H9 (cell line): ENCODE measurements around the gene EFNA5. TPM values are rescaled to one million over a fixed set of nuclear protein-coding genes. Genes with fewer than 3 reads are reported as not detected.

ENCODE experiments used
- DNase-seq: peaks from one replicate; pipeline ENCODE4 v3.0.0-alpha.2; 2017
- H2AFZ ChIP-seq: one replicate; pipeline ENCODE4 v1.6.1; 2013; ENCODE audit warnings: mild to moderate bottlenecking, low read length, control low read depth, moderate library complexity
- H2AK5ac ChIP-seq: 2 replicates; pipeline ENCODE4 v1.6.1; 2013; ENCODE audit warnings: low read length, control low read depth, mixed read lengths; ENCODE audit not compliant: insufficient read length
- H2BK120ac ChIP-seq: one replicate; pipeline ENCODE4 v1.6.1; 2013; ENCODE audit warnings: low read depth, mild to moderate bottlenecking, low read length, control low read depth, inconsistent platforms; ENCODE audit not compliant: poor library complexity, severe bottlenecking
- H2BK12ac ChIP-seq: 2 replicates; pipeline ENCODE4 v1.6.1; 2013; ENCODE audit warnings: low read length, control low read depth, mixed read lengths, low read depth; ENCODE audit not compliant: insufficient read length
- H2BK15ac ChIP-seq: 2 replicates; pipeline ENCODE4 v1.6.1; 2013; ENCODE audit warnings: low read depth, low read length, control low read depth
- H2BK20ac ChIP-seq: one replicate; pipeline ENCODE4 v1.6.1; 2013; ENCODE audit warnings: low read depth, mild to moderate bottlenecking, low read length, control low read depth, inconsistent platforms; ENCODE audit not compliant: poor library complexity, severe bottlenecking
- H2BK5ac ChIP-seq: 2 replicates; pipeline ENCODE4 v1.6.1; 2013; ENCODE audit warnings: low read length, control low read depth, mixed read lengths; ENCODE audit not compliant: insufficient read length
- H3K14ac ChIP-seq: 2 replicates; pipeline ENCODE4 v1.6.1; 2013; ENCODE audit warnings: low read length, control low read depth; ENCODE audit not compliant: insufficient read depth
- H3K18ac ChIP-seq: 2 replicates; pipeline ENCODE4 v1.6.1; 2013; ENCODE audit warnings: low read depth, mild to moderate bottlenecking, mixed read lengths, low read length, control low read depth; ENCODE audit not compliant: insufficient read length
- H3K23ac ChIP-seq: 2 replicates; pipeline ENCODE4 v1.6.1; 2013; ENCODE audit warnings: low read length, control low read depth, mixed read lengths, low read depth; ENCODE audit not compliant: insufficient read length
- H3K23me2 ChIP-seq: 2 replicates; pipeline ENCODE4 v1.6.1; 2013; ENCODE audit warnings: low read depth, mild to moderate bottlenecking, mixed read lengths, low read length, control low read depth; ENCODE audit not compliant: insufficient read length, poor library complexity, severe bottlenecking
- H3K27ac ChIP-seq: 2 replicates; pipeline ENCODE4 v1.5.1; 2013; ENCODE audit warnings: low read length, control low read depth, mixed read lengths, low read depth; ENCODE audit not compliant: insufficient read length
- H3K27me3 ChIP-seq: 2 replicates; pipeline ENCODE4 v1.6.1; 2013; ENCODE audit warnings: low read length, control low read depth, inconsistent platforms; ENCODE audit not compliant: insufficient read depth
- H3K4ac ChIP-seq: 2 replicates; pipeline ENCODE4 v1.6.1; 2013; ENCODE audit warnings: low read depth, mild to moderate bottlenecking, control low read depth, inconsistent platforms, low read length, moderate library complexity
- H3K4me1 ChIP-seq: 2 replicates; pipeline ENCODE4 v1.6.1; 2013; ENCODE audit warnings: low read length, control low read depth, inconsistent platforms; ENCODE audit not compliant: insufficient read depth
- H3K4me2 ChIP-seq: 2 replicates; pipeline ENCODE4 v1.6.1; 2013; ENCODE audit warnings: low read length, control low read depth, mixed read lengths; ENCODE audit not compliant: insufficient read length, insufficient read depth
- H3K56ac ChIP-seq: 2 replicates; pipeline ENCODE4 v1.6.1; 2013; ENCODE audit warnings: low read depth, mild to moderate bottlenecking, mixed read lengths, low read length, control low read depth; ENCODE audit not compliant: insufficient read length
- H3K79me1 ChIP-seq: 2 replicates; pipeline ENCODE4 v1.6.1; 2013; ENCODE audit warnings: low read depth, mild to moderate bottlenecking, moderate library complexity, low read length, control low read depth, inconsistent platforms; ENCODE audit not compliant: insufficient read depth, poor library complexity, severe bottlenecking
- H3K79me2 ChIP-seq: 2 replicates; pipeline ENCODE4 v1.6.1; 2013; ENCODE audit warnings: low read length, control low read depth, inconsistent platforms; ENCODE audit not compliant: insufficient read depth
- H3K9ac ChIP-seq: 2 replicates; pipeline ENCODE4 v1.6.1; 2013; ENCODE audit warnings: low read length, control low read depth, mixed read lengths; ENCODE audit not compliant: insufficient read length; ENCODE audit errors: extremely low read depth
- H3K9me3 ChIP-seq: one replicate; pipeline ENCODE4 v1.6.1; 2013; ENCODE audit warnings: low read depth, low read length, inconsistent platforms; ENCODE audit not compliant: control insufficient read depth
- H3T11ph ChIP-seq: one replicate; pipeline ENCODE4 v1.6.1; 2013; ENCODE audit warnings: mild to moderate bottlenecking, low read length, control low read depth, inconsistent platforms
- H4K20me1 ChIP-seq: one replicate; pipeline ENCODE4 v1.6.1; 2013; ENCODE audit not compliant: control insufficient read depth, insufficient read length, insufficient read depth
- H4K5ac ChIP-seq: 2 replicates; pipeline ENCODE4 v1.6.1; 2013; ENCODE audit warnings: low read depth, mild to moderate bottlenecking, mixed read lengths, low read length, control low read depth; ENCODE audit not compliant: insufficient read length
- H4K8ac ChIP-seq: replicated peaks from 2 replicates; pipeline ENCODE4 v1.6.1; 2013; ENCODE audit warnings: low read length, control low read depth, mixed read lengths, low read depth; ENCODE audit not compliant: insufficient read length
- H4K91ac ChIP-seq: 2 replicates; pipeline ENCODE4 v1.6.1; 2013; ENCODE audit warnings: low read depth, mild to moderate bottlenecking, moderate library complexity, mixed read lengths, low read length, control low read depth; ENCODE audit not compliant: insufficient read length
- H3K27ac Mint-ChIP-seq, 3 experiments: 2 replicates in 2 of 3; 3 replicates in 1 of 3; pipeline ENCODE4 v1.8.0; 2020 to 2021; ENCODE audit warnings: mixed read lengths in 3 of 3, mild to moderate bottlenecking in 1 of 3, moderate library complexity in 1 of 3
- H3K27me3 Mint-ChIP-seq: 2 replicates; pipeline ENCODE4 v1.8.0; 2021; ENCODE audit warnings: low read depth, mild to moderate bottlenecking, moderate library complexity, mixed read lengths
- H3K36me3 Mint-ChIP-seq, 3 experiments: 2 replicates in 2 of 3; 3 replicates in 1 of 3; pipeline ENCODE4 v1.8.0; 2020 to 2021; ENCODE audit warnings: low read depth in 3 of 3, mixed read lengths in 3 of 3; ENCODE audit not compliant: insufficient read depth in 1 of 3
- H3K4me1 Mint-ChIP-seq, 2 experiments: 2 replicates each; pipeline ENCODE4 v1.8.0; 2020; ENCODE audit warnings: mixed read lengths in 2 of 2
- H3K4me3 Mint-ChIP-seq, 2 experiments: 2 replicates in 1 of 2; 3 replicates in 1 of 2; pipeline ENCODE4 v1.8.0; 2020 to 2021; ENCODE audit warnings: mild to moderate bottlenecking in 2 of 2, mixed read lengths in 2 of 2, moderate library complexity in 1 of 2
- H3K9me3 Mint-ChIP-seq, 2 experiments: 2 replicates in 1 of 2; 3 replicates in 1 of 2; pipeline ENCODE4 v1.8.0; 2020; ENCODE audit warnings: mild to moderate bottlenecking in 2 of 2, mixed read lengths in 2 of 2, moderate library complexity in 1 of 2
- WGBS: extraction: QIAGEN DNeasy Blood & Tissue Kit; methylation state at CpG from one replicate; pipeline ENCODE4 v1.1.7; 2013; ENCODE audit warnings: missing lambda C conversion rate, low lambda C conversion rate, mixed read lengths; ENCODE audit not compliant: insufficient read length; ENCODE audit errors: extremely low coverage; 5-methylcytosine and 5-hydroxymethylcytosine counted together
- total RNA-seq: library from RNA; stranded (reverse); gene quantifications from 2 replicates; pipeline ENCODE4 v1.2.1, GENCODE V29; 2021
- TF ChIP-seq, protein P1 (sequence below): fragments of 200-600 bp; sonication (generic); conservative IDR thresholded peaks from 3 replicates; pipeline ENCODE4 v1.8.0; 2021; ENCODE audit warnings: antibody characterized with exemption, mild to moderate bottlenecking

EFNA5 gene
- total RNA-seq, 1 experiment from 2014 or later = 20.4 TPM

DNA sequence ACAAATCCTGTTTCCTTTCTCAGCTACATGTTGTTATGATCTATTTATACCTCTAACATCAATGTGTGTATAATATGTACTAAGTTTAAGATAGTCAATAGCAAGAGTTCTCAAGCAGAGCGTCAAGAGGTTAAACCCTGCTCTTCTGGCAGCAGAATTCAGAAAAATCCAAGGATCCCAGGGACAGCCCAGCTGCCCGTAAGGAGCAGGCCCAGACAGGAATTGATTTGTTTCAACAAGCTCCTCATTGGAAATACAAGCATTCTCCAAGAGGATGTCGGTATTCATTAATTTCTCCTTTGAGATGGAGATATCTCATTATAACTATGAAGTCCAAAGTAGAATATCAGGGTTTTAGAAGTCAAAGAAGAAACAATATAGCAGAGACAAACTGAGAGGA lies 14.9 kb downstream of the EFNA5 start:
- no peak for DNase-seq
- Histone ChIP-seq H3T11ph (no peak overlapping the region), H3K4ac (no peak overlapping the region), H3K79me2 (no peaks in the 10 kb centered on the region), H3K27me3 (no peaks in the 10 kb centered on the region), H2BK120ac (no peak overlapping the region), H3K4me1 (no peaks in the 10 kb centered on the region; the same call in 1 of the 2 replicates), H4K5ac (no peak overlapping the region), H3K56ac (no peak overlapping the region), H3K23me2 (no peaks in the 10 kb centered on the region), H2BK20ac (no peak overlapping the region), H3K79me1 (no peaks in the 10 kb centered on the region), H3K9me3 (no peaks in the 10 kb centered on the region), H2AFZ (no peak overlapping the region), H2BK15ac (no peak overlapping the region), H3K18ac (no peak overlapping the region), H4K20me1 (no peaks in the 10 kb centered on the region), H3K9ac (no peak overlapping the region), H4K91ac (no peak overlapping the region), H2AK5ac (no peak overlapping the region), H2BK5ac (no peak overlapping the region), H4K8ac (no peak overlapping the region), H3K23ac (no peak overlapping the region), H3K4me2 (no peak overlapping the region), H2BK12ac (no peak overlapping the region), H3K27ac (no peak overlapping the region), H3K14ac (no peak overlapping the region)
- WGBS = no CpG with 5 or more reads among the region's 3 CpGs
- Mint-ChIP-seq H3K27ac (peak overlapping the region in 2 of 3 experiments; percentile 63 to 75; a peak in 4 of 7 replicates), H3K4me1 (peaks cover 48 to 60% of the 10 kb centered on the region in 2 experiments), H3K4me3 (no peak overlapping the region), H3K9me3 (no peaks in the 10 kb centered on the region), H3K27me3 (no peaks in the 10 kb centered on the region), H3K36me3 (no peaks in the 10 kb centered on the region)
- TF ChIP-seq, protein P1, sequence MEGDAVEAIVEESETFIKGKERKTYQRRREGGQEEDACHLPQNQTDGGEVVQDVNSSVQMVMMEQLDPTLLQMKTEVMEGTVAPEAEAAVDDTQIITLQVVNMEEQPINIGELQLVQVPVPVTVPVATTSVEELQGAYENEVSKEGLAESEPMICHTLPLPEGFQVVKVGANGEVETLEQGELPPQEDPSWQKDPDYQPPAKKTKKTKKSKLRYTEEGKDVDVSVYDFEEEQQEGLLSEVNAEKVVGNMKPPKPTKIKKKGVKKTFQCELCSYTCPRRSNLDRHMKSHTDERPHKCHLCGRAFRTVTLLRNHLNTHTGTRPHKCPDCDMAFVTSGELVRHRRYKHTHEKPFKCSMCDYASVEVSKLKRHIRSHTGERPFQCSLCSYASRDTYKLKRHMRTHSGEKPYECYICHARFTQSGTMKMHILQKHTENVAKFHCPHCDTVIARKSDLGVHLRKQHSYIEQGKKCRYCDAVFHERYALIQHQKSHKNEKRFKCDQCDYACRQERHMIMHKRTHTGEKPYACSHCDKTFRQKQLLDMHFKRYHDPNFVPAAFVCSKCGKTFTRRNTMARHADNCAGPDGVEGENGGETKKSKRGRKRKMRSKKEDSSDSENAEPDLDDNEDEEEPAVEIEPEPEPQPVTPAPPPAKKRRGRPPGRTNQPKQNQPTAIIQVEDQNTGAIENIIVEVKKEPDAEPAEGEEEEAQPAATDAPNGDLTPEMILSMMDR = no peak
